K562 (cell line): ENCODE data around the gene MRPL16. TPM values are rescaled to one million over a fixed set of nuclear protein-coding genes. Genes with fewer than 3 reads are reported as not detected.

ENCODE experiments used
- BRD9 ChIP-seq: fragments of 450-650 bp; IDR thresholded peaks from 2 replicates; pipeline ENCODE4 v1.6.1; 2018; ENCODE audit warnings: low read depth; ENCODE audit not compliant: partially characterized antibody
- DACH1 ChIP-seq: fragments of 450-650 bp; IDR thresholded peaks from 2 replicates; pipeline ENCODE4 v1.6.1; 2018; ENCODE audit not compliant: partially characterized antibody
- GABPB2 ChIP-seq: fragments of 250-450 bp; sonication (Bioruptor Pico); conservative IDR thresholded peaks from 2 replicates; pipeline ENCODE4 v1.5.1; 2021; ENCODE audit warnings: mild to moderate bottlenecking
- LEF1 ChIP-seq: fragments of 450-650 bp; IDR thresholded peaks from 2 replicates; pipeline ENCODE4 v1.6.1; 2016; ENCODE audit warnings: mild to moderate bottlenecking
- MAFG ChIP-seq: fragments of 450-650 bp; conservative IDR thresholded peaks from 2 replicates; pipeline ENCODE4 v1.6.1; 2016; ENCODE audit warnings: missing genetic modification characterization, missing compliant biosample characterization
- NEUROD1 ChIP-seq: fragments of 150-350 bp; IDR thresholded peaks from 2 replicates; pipeline ENCODE4 v1.6.1; 2014; ENCODE audit warnings: borderline replicate concordance, low read length, low read depth; ENCODE audit not compliant: partially characterized antibody
- NFE2 ChIP-seq: IDR thresholded peaks from 2 replicates; pipeline ENCODE4 v1.6.1; 2014; ENCODE audit warnings: antibody characterized with exemption, low read depth
- PTRF ChIP-seq: fragments of 450-650 bp; IDR thresholded peaks from 2 replicates; pipeline ENCODE4 v1.6.1; 2016; ENCODE audit warnings: mild to moderate bottlenecking, missing genetic modification characterization, missing compliant biosample characterization
- SMARCA5 ChIP-seq: fragments of 450-650 bp; IDR thresholded peaks from 2 replicates; pipeline ENCODE4 v1.6.1; 2016
- TEAD4 ChIP-seq, 2 experiments: sonication (generic) in 1 of 2; formaldehyde crosslinking in 1 of 2; IDR thresholded peaks; 2 replicates each; pipeline versions ENCODE4 v1.6.1 to v1.8.0; 2012 to 2022; ENCODE audit warnings: borderline replicate concordance in 1 of 2, inconsistent platforms in 1 of 2, low read length in 1 of 2, mild to moderate bottlenecking in 1 of 2, missing genetic modification reagents in 1 of 2
- TOE1 ChIP-seq, 2 experiments: fragments of 450-650 bp in 1 of 2; sonication (generic) in 1 of 2; formaldehyde crosslinking in 1 of 2; IDR thresholded peaks; 2 replicates each; pipeline versions ENCODE4 v1.7.1 to v1.8.0; 2016 to 2022; ENCODE audit warnings: borderline replicate concordance in 2 of 2, mild to moderate bottlenecking in 2 of 2, antibody characterized with exemption in 1 of 2, inconsistent platforms in 1 of 2, low read depth in 1 of 2, missing genetic modification reagents in 1 of 2, moderate library complexity in 1 of 2
- TSC22D4 ChIP-seq: fragments of 450-650 bp; IDR thresholded peaks from 2 replicates; pipeline ENCODE4 v1.6.1; 2016; ENCODE audit warnings: missing genetic modification characterization, missing biosample characterization, control low read depth
- ZFP91 ChIP-seq: sonication (generic); formaldehyde crosslinking; IDR thresholded peaks from 2 replicates; pipeline ENCODE4 v1.8.0; 2022; ENCODE audit warnings: mild to moderate bottlenecking, missing genetic modification reagents
- ZKSCAN1 ChIP-seq: fragments of 150-350 bp; IDR thresholded peaks from 2 replicates; pipeline ENCODE4 v1.6.1; 2016; ENCODE audit warnings: low read depth, low read length
- ZNF143 ChIP-seq: sonication (generic); formaldehyde crosslinking; IDR thresholded peaks from 2 replicates; pipeline ENCODE4 v1.9.0; 2022; ENCODE audit warnings: mild to moderate bottlenecking, missing genetic modification reagents
- ZNF318 ChIP-seq, 2 experiments: fragments of 450-650 bp; IDR thresholded peaks; 2 replicates each; pipeline ENCODE4 v1.6.1; 2016; ENCODE audit warnings: mild to moderate bottlenecking in 2 of 2, borderline replicate concordance in 1 of 2, low read depth in 1 of 2, moderate library complexity in 1 of 2
- polyA plus RNA-seq, 8 experiments: library from polyadenylated mRNA; depleted of rRNA in 4 of 8; stranded (reverse) in 5 of 8; unstranded in 3 of 8; fragments of >200 nt; fragmentation: Nextera tagmentation in 2 of 8; fragmentation: Illumina TruSeq in 1 of 8; extraction: Ambion mirVana in 2 of 8; extraction: Trizol in 1 of 8; gene quantifications; 2 replicates each; pipeline versions ENCODE4 v1.2.1 to v1.2.3, GENCODE V29; 2011 to 2014; ENCODE audit warnings: inconsistent platforms in 1 of 8, missing spikeins in 1 of 8
- total RNA-seq, 7 experiments: library from RNA; depleted of rRNA in 6 of 7; stranded (reverse); fragments of >200 nt in 6 of 7; fragmentation: Illumina TruSeq in 2 of 7; extraction: Trizol in 2 of 7; gene quantifications; 2 replicates each; pipeline versions ENCODE4 v1.2.1 to v1.2.3, GENCODE V29; 2011 to 2021; ENCODE audit warnings: low replicate concordance in 1 of 7

MRPL16 gene
- total and polyA plus RNA-seq, 9 of the 15 experiments (the other 6 are each of a cell fraction or from before 2014, with no cell fraction given): 63.3 to 209 (median 157) TPM

GRCh38 chr11:59776210-59777066, 34.1 kb downstream of the MRPL16 start (continued):
- TF ChIP-seq MAFG (tag) (no peak), DACH1 (no peak), NFE2 (0 out of 2 replicates have a peak, but pooled peaks have one; percentile 6), SMARCA5 (no peak), GABPB2 (CRISPR knock-in tag) (no peak), TEAD4 (IDR thresholded peaks at IDR 0.05; ENCODE audit: low read length) (no peak; the same call in 1 of the 2 replicates), TEAD4 (CRISPR knock-in tag; IDR thresholded peaks at IDR 0.05; ENCODE audit: borderline replicate concordance) (no peak), ZNF318 (IDR thresholded peaks at IDR 0.05; ENCODE audit: borderline replicate concordance in 1 of 2, low read depth in 1 of 2) (no peak), TSC22D4 (tag) (no peak), NEUROD1 (no peak), ZNF143 (CRISPR knock-in tag) (no peak), TOE1 (IDR thresholded peaks at IDR 0.05; ENCODE audit: borderline replicate concordance) (no peak), TOE1 (CRISPR knock-in tag; IDR thresholded peaks at IDR 0.05; ENCODE audit: borderline replicate concordance, low read depth) (no peak), LEF1 (no peak), ZKSCAN1 (no peak), BRD9 (no peak), PTRF (no peak), ZFP91 (no peak)
